ENCODE measurements around the gene HECTD2.
"Not testable (repeated sequence)": the region's sequence is repeated elsewhere in the genome, so short reads cannot be mapped to it uniquely, and the experiment has no call there.

Gene HECTD2

DNA sequence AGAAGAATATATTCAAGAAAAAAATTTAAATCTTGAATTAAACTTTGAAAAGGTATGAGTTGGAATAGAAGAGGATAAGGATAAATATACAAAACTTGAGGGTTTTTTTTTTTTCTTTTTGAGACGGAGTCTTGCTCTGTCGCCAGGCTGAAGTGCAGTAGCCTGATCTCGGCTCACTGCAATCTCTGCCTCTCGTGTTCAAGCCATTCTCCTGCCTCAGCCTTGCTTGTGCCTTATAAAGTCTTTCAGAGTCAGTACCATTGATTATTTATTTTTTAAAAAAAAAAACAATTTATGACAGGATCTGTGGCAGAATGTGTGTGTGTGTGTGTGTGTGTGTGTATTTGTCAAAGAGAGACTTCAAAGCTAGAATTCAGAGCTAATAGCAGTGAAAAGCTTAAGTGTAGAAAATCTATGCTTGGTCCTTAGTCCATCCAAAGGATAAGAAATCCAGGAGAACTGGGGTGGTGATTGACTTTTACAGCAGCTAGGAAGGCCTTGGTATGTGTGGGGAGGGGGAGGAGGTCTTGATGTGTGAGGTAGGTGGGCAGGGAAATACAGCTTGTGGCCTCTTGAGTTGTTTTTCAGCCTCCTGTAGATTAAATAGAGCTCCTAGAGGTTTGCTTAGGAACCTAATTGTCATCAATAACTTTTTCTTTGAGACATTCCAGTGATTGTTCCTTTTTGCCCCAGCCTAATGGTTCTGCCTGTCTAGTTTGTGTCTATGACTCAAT, 2.4 kb downstream of the HECTD2 start:
- DNase-seq: no peak

DNA sequence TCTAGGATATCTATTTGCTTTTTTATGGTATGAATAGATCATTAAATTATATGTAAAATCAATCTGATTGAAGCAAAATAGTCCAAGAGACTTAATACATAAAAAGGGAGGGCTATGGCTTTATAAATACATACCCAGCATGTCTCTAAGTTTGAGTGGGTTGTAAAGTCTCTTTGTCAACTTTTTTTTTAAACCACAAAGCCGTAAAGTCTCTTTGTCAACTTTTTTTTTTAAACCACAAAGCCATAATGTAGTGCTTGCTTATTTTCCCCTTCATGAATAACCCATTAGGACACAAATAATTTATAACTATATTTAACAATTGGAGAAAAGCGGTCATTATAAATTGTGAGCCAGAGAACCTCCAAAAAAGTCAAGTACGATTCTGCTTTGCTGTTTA, 5.7 kb downstream of the HECTD2 start:
- DNase-seq: peak; percentile 19

GRCh38 chr10:91416339-91416855, 6.3 kb downstream of the HECTD2 start:
- no peak for DNase-seq

- DNase-seq: no peak
Observed at GRCh38 chr10:91418416-91418815, 8.3 kb downstream of the HECTD2 start.

- DNase-seq: peak; percentile 66
Observed at GRCh38 chr10:91420868-91421267, 10.7 kb downstream of the HECTD2 start.

GRCh38 chr10:91422915-91423314, 12.8 kb downstream of the HECTD2 start:
- DNase-seq: peak; percentile 42

GRCh38 chr10:91424016-91424415, 13.9 kb downstream of the HECTD2 start:
- peak; percentile 34 for DNase-seq

DNA sequence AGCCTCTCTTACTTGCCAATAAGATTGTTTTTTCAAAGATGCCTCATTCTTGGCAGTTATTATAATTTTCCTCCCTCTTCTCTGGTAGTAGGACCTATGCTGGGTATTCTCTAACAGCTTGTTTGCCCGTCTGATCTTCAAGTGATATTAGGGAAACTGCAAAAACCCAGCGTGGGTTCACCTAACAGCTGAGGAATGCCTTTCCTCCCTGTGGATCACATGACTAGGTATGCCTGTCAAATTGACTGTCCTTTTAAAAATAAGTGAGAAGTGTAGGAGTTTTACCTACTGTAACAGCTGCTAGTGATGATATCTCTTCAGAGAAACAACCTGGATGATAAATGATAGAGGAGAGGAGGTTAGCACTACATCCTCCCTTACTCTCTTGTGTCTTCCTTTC, 22.0 kb downstream of the HECTD2 start:
- DNase-seq: no peak

DNA sequence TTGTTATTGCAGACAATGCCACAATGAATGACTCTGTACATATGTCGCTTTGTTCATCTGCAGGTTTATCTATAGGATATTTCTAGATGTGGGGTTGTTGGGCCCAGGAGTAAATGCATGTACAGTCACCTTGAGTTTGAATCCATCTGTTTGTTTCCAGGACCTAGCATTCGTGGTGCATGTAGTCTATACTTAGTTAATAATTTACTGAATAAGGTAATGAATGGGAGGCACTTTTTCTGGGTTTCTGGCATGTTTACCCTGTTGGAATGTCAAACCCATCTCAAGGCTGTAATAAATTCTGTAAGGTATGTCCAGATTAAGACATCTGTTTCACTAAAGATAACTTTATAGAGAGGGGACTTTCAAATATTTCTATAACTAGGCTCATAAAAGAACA, 23.5 kb downstream of the HECTD2 start:
- no peak for DNase-seq

DNA sequence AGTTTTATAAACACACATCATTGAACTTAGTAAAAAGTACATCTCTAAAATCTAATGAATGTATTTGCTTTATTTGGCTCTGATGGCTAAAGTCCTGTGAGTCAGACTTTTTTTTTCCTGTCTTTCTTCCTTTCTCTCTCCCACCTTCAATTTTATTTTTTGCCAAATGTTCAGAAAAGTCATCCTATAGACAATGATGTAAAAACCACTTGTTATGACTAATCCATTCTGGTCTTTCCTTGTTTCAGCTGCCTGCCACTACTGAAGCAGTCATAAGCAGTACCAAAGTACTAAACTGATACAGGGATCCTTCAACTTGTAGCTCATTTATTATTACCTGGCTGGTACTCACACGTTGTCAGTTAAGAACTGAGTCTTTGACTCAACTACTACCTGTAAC, 23.9 kb downstream of the HECTD2 start:
- DNase-seq: peak; percentile 48

DNA sequence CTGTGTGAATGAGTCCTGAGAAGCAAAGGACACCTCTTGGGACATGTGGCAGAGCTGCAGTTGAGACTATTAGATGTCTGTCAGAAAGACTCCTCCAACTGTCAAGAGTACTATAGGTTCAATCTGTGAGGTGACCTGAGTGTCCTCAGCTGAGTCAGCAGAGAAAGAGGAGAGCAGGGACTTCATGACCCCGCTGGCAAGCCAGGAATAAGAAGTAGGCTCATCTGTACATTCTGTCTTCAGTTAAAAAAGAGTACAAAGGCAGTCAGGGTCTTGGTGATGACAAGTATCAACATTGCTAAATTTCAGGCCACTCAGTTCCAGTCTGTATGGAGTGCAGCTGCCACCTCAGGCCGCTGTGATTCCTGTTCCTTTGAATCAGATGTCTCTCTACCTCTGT, 25.1 kb downstream of the HECTD2 start:
- no peak for DNase-seq

GRCh38 chr10:91438228-91438627, 28.1 kb downstream of the HECTD2 start:
- not testable (repeated sequence) for DNase-seq

DNA sequence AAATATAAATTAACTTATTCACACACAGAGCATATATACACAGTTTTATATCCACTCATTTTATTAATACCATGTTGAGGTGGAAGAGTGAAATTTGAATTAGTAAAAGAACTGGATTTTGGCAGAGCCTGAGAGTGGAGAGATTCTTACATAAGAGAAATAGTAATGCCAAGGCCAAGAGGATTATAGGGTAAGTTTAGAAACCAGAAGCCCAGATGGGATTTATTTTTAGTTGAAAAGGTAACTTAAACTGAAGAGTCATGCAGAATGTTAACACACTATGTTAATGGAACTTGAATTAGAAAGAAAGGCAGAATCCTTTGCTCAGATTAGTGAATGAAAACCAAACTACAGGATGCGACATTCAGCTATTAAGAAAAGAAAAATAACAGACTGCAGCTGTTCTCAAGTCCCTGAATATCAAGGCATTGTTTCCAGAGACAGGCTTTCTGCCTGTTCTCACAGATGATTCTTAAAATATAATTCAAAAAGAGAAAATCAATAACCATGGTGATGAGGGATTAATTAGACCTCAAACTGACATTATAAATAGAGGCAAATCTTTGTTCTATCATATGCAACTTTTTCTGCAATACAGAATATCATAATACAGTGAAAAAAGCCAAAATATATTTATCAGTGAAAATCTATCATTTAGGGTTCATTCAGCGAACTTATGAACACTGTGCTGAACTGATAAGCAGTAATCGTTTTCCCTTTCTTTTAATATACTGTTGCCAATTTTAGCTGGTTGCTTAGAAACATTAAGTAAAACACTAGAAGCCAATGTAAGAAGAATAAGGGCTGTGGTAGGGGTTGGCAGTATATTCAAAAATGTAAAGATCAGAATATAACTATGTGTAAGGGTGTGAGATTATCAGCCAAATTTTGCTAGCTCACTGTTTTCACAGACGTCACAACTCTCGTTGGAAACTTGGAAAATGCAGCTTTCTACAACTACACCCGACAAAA, 34.4 kb downstream of the HECTD2 start:
- DNase-seq: no peak

DNA sequence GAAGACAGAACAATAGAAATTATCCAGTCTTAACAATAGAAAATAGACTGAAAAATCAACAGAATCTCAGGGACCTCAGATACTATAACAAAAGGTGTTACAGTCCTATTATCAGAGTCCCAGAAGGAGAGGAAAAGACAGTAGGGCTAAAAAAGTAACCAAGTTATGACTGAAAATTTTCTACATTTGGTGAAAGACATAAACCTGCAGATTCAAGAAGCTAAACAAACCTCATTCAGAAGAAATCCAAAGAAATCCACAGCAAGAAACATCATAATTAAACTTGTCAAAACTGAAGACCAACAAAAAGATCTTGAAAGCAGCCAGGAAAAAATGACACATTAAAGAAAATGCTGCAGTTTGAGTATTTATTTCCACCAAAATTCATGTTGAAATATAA, 41.9 kb downstream of the HECTD2 start:
- no peak for DNase-seq

GRCh38 chr10:91453535-91453934, 43.4 kb downstream of the HECTD2 start:
- DNase-seq: no peak

DNA sequence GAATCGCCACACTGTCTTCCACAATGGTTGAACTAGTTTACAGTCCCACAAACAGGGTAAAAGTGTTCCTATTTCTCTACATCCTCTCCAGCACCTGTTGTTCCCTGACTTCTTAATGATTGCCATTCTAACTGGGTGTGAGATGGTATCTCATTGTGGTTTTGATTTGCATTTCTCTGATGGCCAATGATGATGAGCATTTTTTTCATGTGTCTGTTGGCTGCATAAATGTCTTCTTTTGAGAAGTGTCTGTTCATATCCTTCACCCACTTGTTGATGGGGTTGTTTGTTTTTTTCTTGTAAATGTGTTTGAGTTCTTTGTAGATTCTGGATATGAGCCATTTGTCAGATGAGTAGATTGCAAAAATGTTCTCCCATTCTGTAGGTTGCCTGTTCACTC, 45.0 kb downstream of the HECTD2 start:
- not testable (repeated sequence) for DNase-seq

- peak; percentile 54 for DNase-seq
Observed at GRCh38 chr10:91460681-91461080, 50.5 kb downstream of the HECTD2 start.

DNA sequence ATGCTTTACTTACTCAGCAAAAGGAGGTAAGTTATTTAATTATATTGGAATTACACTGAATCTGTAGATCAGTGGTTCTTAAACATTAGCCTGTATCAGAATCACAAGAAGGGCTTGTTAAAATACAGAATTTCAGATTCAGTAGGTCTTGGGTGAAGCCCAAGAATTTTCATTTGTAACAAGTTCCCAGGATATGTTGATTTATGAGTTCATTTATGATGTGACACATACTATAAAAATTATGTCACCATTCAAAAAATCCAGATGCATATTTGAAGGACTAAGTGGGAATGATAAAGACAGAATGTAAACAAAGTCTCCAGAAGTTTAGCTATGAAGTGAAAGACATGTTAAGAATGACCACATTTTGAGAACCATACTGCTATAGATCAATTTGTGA, 52.3 kb downstream of the HECTD2 start:
- DNase-seq: peak; percentile 89

DNA sequence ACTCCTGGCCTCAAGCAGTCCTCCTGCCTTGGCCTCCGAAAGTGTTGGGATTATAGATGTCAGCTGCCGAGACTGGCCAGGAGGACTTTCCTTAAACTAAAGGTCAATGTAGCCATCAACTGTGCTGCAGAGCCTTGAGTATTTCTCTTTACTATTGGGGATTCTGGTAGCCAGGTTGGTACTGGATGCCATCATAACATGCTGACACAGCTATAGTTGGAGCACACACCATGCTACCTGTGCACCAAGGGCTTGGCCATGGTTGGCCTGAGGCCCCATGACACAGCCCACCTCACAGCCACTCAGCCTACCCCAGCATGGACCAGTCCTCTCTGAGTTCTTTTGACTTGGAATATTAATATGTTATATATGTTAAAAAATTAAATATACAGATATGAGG, 54.4 kb downstream of the HECTD2 start:
- DNase-seq: no peak

DNA sequence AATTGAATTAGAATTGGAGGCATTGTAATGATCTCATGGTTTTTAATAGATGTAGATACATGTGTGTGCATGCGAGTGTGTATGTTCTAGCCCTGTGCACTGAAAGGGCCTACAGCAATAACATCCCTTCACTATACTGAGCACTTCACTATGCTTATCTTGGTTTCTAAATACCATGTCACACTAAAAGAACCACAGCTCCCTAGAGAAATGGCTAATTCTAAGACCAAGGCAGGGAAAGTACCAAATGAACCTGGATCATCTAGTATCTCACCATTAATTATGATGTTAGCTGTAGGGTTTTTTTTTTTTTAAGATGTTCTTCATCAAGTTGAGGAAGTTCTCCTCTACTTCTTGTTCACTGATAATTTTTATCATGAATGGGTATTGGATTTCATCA, 55.1 kb downstream of the HECTD2 start:
- no peak for DNase-seq

GRCh38 chr10:91467114-91467513, 57.0 kb downstream of the HECTD2 start:
- DNase-seq: no peak

DNA sequence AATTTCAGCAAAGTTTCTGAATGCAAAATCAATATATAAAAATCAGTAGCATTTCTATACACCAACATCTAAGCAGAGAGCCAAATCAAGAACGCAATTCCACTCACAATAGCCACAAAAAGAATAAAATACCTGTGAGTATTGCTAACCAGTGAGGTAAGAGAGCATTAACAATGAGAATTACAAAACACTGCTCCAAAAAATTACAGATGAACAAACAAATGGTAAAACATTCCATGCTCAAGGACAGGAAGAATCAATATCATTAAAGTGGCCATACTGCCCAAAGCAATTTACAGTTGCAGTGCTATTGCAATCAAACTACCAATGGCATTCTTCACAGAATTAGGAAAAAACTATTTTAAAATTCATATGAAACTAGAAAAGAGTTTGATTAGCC, 61.5 kb downstream of the HECTD2 start:
- no peak for DNase-seq

DNA sequence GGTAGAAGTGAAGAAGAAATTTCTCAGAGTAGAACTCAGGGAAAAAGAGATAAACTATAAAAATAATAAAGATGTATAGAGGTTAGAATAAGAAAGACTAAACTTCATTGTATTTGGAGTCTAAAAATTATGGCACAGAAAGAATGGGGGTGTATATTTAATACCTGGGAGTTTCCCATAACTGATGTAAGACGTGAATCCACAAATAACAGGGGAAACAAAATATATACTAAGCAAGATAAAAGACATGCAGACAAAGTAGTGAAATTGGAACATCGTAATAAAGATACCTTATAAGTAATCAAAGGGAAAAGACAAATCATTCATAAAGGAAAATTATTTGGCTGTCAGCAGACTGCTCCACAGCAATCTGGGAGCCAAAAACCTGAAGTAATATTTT, 62.8 kb downstream of the HECTD2 start:
- no peak for DNase-seq

DNA sequence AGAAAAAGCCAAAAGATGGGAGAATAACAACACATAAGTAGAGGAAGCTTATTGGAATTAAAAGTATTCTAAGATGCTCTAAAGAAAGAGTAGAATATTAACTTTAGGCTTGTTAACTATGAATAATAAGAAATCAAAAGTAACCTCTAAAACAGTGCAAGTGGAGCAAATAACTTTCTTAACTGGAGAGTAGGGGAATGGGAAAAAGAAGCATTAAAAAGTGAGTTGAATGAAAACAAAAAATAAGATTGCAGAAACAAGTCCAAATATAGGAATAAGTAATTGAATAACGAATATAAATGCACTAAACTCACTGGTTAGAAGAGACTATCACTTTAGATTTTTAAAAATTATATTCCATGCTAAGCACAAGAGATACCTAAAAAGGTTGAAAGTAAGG, 63.9 kb downstream of the HECTD2 start:
- no peak for DNase-seq

Measured in fibroblast of skin of scalp (primary cell).